GM12875 (cell line): Measurements from ENCODE around the gene SLC16A12.

Source experiments
- H3K4me3 ChIP-seq: one replicate; pipeline ENCODE4 v1.5.1; 2011; ENCODE audit warnings: low read depth, low read length, control low read depth
- TF ChIP-seq, protein P1 (sequence below): IDR thresholded peaks from 2 replicates; pipeline ENCODE4 v1.5.1; 2011; ENCODE audit warnings: low read depth, mild to moderate bottlenecking, control low read depth, inconsistent platforms, low read length, moderate library complexity, borderline replicate concordance; ENCODE audit not compliant: insufficient read depth

The SLC16A12 gene

DNA sequence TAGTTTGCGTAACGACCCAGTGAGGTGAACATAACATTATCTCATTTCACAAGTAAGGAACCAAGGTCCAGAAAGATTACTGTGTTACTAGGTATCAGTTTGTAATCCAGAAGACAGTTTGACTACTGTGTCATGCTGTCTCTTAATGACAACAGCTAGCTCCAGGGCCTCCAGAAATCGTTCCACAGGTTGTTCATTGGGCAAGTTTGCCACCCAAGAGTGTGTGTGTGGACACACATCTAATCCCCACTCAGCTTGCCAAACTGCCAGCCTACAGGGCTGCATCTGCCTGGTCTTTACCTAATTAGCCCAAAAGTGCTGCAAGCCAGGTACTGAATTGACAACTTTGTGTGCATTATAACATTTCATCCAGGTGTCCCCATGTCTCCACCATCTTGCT, 27.9 kb upstream of the SLC16A12 start:
- TF ChIP-seq, protein P1, sequence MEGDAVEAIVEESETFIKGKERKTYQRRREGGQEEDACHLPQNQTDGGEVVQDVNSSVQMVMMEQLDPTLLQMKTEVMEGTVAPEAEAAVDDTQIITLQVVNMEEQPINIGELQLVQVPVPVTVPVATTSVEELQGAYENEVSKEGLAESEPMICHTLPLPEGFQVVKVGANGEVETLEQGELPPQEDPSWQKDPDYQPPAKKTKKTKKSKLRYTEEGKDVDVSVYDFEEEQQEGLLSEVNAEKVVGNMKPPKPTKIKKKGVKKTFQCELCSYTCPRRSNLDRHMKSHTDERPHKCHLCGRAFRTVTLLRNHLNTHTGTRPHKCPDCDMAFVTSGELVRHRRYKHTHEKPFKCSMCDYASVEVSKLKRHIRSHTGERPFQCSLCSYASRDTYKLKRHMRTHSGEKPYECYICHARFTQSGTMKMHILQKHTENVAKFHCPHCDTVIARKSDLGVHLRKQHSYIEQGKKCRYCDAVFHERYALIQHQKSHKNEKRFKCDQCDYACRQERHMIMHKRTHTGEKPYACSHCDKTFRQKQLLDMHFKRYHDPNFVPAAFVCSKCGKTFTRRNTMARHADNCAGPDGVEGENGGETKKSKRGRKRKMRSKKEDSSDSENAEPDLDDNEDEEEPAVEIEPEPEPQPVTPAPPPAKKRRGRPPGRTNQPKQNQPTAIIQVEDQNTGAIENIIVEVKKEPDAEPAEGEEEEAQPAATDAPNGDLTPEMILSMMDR = no peak
- no peak overlapping the region for H3K4me3 ChIP-seq

DNA sequence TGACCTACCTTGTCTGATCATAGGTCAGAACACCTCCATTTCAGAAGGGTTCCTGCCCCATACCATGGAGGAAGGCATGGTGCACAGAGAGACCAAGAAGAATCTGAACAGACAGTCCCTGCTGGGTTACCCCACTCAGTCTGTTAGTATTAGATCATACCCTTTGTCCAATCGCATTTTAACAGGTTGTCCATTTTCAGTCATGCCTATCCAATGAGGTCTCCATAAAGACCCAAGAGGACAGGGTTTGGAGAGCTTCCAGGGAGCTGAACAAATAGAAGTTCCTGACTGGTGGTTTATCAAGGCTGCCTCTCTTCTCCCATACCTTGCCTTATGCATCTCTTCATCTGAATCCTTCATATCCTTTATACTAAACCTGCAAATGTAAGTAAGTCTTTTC, 21.2 kb upstream of the SLC16A12 start:
- H3K4me3 ChIP-seq = no peak overlapping the region
- TF ChIP-seq, protein P1 = no peak

DNA sequence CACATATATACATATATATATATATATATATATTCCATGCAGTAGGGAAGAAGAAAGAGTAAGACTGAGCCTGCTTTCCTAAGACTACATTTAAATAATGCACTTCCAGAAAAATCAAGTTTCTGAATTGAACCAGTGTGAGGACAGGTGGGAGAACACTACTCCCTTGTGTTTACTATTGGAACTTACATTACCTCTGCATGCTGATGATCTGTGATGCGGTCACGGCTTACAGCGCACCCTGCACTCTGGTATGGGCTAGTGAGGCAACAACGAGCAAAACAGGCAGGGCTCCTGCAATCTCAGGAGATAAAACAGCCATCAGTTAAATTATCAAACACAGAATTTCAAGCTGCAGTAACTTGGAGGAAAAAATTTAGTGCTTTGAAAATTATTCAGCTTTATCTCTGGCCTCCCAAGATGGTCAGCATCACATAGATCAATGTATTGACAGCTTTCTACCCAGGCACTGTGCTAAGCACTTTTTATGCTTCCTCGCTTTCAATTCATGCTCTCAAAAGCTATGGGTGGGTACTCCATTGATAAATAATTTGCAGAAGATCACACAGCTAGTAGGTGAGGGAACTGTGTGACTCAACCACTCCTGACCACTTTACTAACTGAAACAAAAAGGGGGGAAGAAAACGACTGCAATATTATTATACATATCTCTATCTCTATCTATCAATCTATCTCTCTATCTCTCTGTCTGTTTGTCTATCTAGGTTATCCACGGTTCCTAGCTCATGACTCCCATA, 20.5 kb upstream of the SLC16A12 start:
- H3K4me3 ChIP-seq = no peak overlapping the region
- TF ChIP-seq, protein P1 = no peak

DNA sequence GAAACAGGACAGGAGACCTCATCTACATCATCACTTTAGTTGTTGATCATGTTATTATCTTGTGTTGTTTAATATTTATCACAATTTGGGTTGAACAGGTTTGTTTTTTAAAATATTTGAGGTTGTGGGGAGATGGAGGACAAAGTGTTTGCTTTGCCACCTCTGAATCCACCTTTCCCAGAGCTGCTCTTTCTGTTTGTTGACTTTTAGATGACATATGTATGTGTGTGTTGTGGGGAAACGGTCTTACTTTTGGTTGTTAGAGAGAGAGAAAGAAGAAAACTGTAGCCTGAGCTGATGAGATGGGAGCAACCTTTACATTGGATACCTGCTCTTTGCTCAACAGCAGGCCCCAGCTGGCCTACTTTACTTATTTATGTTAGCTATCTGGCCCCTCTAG, 19.0 kb upstream of the SLC16A12 start:
- TF ChIP-seq, protein P1 = no peak
- H3K4me3 ChIP-seq = no peak overlapping the region

DNA sequence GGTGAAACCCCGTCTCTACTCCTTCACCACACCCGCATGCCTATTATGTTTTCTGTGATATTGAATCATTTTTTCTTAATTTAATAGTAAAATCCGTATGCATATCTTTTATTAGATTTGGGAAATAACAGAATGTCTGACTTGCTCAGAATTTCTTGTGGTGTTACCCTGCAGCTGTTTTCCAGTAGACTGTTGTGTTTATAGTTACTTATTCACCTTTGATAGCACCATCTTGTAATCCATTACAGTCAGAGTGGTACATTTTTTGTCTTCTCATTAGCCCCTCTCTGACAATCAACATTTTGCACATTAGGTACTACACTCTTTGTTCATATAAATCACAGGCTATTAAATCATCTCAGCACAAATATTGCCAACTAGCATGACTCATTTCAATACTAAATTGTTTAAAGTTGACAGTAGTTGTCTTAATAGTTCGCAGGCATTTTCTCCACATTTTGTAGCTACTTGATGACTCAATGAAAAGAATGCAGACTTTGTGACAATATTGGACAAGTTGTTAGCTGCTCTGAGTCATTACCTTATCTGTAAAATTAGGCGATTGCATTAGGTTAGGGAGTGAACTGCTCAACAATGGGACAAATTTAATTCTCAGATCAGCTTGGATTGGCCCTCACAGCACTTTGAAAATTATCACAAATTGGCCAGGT, 17.8 kb upstream of the SLC16A12 start:
- TF ChIP-seq, protein P1 = no peak
- H3K4me3 ChIP-seq = no peak overlapping the region

DNA sequence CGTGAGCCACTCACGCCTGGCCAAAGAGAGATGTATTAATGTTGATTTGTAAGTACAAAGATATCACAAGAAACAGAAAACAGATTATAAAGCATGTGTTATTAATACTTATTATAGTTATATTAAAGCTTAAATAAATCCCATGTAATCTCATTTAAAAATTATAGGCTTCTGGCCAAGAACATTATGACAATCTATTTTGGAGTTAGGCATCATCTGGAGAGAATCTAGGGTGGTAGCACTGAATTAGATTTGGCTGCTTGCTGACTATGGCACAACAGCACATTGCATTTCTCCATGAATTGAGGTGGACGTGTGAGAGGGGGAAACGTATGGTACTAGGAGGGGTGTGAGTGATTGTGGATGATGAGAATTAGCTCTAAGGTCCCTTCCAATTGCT, 16.8 kb upstream of the SLC16A12 start:
- H3K4me3 ChIP-seq = no peak overlapping the region
- TF ChIP-seq, protein P1 = no peak

DNA sequence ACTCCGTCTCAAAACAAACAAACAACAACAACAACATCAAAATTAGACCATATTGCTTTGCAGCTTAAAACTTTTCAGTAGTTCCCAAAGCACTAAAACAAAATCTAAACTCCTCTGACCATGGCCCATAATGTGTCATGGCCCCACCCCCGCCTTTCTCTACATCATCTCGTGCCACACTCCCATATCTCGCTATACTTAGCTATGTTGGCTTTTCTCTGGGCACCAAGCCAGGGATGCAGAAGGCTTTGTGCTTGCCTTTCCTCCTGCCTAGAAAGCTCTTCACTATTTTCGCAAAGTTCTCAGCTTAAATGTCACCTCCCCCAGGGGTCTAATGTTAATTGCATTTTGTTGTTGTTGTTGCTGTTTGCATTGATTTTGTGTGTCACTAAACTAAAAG, 15.1 kb upstream of the SLC16A12 start:
- no peak overlapping the region for H3K4me3 ChIP-seq
- TF ChIP-seq, protein P1 = no peak
